ENCODE results near the gene HAGHL.
A peak's percentile ranks its signal among the peaks of the same experiment; 100 is the strongest.
"Not testable (repeated sequence)": the region's sequence is repeated elsewhere in the genome, so short reads cannot be mapped to it uniquely, and the experiment has no call there.

Gene HAGHL

DNA sequence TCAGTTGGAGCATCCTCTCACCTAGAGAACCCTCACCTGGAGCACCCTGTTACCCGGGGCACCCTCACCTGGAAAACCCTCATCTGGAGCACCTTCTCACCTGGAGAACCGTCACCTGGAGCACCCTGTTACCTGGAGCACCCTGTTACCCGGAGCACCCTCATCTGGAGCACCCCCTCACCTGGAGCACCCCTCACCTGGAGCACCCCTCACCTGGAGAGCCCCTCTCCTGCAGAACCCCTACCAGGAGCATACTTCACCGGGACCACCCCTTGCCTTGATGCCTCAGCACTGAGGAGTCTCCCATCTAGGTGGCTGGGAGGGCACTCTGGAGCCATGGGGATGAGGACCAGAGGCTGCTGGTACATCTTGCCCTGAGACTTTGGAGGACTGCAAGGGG, 17.9 kb upstream of the HAGHL start:
- DNase-seq, result no peak

DNA sequence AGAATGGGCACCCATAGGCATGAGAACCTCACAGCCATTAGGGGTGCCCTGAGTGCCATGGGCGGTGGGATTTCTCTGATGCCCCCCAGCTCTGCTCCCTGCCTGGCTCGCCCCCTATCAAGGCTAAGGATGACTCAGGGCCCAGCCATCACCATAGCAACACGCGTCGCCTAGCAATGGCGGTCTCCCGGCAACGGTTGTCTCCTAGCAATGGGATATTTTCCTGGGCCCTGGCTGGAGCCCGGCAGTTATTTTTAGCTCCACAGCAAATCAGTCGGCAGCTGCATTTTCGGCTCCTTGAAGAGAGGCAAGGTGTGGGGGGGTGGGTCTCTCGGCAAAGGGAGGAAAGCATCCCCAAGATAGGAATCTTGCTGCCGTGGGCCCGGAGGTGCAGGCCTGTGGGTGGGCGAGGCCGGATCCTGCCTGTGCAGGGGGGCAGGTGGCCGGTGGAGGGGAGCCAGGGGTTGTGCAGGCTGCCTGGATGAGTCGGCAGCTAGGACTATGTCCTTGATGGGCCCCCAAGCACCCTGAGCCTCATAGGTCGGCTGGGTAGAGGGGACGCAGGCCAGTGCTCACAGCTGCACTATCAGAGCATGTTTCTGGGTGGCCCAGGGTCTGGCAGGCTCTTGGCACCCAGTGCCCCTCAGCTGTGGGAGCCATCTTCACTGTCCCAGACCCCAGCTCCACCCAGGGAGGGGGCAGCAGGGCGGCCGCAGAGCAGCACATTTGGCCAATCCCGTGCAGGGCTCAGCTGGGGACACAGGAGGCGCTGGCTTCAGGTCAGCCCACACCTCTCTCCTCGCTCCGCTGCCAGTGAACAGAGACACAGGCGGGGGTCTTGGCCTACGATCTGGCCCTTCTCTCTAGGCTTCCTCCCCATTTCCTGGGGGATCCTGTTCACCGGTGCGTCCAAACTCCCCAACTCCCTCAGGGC, 17.1 kb upstream of the HAGHL start:
- DNase-seq, result peak; percentile 80

DNA sequence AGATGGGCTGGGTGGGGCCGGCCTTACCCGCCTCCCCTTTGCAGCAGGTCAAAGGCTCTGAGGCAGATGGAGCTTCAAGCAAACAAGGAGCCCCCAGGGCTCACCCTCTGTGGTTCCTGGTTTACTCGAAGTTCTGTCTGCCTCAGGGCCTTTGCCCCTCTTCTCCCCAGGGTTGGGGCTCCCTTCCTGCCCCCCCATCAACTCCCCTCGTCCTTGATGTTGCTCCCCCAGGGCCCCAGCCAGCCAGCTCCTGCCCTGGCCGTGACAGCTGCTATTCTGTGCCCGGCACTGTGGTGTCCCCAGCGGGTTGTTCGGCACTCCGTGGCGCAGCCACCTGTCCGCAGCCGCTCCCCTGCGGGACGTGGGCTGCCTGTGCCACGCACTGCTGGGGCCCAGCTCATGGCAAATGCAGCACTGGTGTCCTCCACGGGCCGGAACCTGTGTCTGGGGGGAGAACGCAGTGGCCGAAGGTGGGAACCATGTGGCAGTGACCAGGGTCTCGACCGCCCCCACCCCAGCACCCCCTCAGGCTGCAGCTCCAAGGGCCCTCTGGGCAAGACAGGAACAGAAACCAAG, 16.3 kb upstream of the HAGHL start:
- no peak for DNase-seq

DNA sequence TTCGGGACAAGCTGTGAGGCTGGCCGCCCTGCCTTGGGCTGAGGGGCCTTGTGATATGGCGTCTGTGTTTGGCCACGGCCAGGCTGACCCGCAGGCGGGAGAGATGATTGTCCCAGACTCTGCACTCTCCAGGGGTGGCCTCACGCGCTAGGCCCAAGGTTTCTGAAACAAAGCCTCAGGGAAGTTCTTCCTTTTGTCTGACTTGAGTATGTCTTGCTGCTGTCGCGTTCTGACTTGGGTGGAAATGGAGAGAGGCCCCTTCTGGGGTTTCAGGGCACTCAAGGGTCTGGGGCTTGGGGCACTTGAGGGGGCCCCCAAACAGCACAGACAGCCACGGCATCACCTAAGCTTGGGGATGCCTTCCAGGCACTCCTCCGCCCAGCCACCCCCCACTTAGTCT, 15.8 kb upstream of the HAGHL start:
- DNase-seq, result no peak

DNA sequence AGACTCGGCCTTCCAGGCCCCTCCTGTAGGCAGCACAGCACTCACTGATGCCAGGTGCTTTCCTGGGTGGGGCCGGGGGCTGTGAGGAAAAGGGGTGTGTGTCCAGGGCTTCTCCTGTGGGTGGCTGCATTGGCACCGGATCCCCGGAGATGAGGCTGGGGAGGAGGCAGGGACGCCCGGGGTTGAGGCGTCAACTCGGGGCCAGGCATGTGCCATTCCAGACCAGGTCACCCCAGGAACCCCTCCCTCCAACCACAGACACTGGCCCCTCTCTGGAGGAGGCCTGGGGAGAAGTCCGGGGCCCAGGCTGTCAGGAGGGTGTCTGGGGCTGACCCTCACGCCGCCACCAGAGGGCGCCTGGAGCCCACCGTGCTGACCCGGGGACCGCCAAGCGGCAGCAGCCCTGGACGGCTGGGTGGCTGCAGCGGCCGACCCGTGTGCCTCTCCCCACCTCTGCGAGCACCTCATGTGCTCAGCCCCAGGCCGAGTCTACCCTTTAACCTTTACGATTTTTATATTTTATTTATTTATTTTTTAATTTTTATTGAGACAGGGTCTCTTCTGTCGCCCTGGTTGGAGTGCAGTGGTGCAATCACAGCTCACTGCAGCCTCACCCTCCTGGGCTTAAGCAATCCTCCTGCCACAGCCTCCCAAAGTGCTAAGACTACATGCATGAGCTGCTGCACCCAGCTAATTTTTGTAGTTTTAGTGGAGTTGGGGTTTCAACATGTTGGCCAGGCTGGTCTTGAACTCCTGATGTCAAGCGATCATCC, 15.2 kb upstream of the HAGHL start:
- peak; percentile 79 for DNase-seq

DNA sequence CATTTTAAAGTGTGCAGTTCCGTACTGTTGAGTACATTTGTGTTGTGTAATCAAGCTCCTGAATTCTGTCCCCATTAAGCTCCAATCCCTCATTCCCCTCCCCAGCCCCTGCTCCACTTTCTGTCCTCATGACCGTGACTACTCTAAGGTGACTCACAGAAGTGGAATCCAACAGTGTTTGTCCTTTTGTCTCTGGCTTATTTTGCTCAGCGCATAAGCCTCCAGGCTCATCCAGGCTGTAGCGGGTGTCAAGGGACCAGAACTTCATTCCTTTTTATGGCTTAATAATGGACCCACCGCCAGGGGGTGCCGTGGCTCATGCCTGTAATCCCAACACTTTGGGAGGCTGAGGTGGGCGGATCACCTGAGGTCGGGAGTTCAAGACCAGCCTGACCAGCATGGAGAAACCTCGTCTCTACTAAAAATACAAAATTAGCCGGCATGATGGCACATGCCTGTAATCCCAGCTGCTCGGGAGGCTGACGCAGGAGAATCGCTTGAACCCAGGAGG, 14.1 kb upstream of the HAGHL start:
- DNase-seq, result not testable (repeated sequence)

DNA sequence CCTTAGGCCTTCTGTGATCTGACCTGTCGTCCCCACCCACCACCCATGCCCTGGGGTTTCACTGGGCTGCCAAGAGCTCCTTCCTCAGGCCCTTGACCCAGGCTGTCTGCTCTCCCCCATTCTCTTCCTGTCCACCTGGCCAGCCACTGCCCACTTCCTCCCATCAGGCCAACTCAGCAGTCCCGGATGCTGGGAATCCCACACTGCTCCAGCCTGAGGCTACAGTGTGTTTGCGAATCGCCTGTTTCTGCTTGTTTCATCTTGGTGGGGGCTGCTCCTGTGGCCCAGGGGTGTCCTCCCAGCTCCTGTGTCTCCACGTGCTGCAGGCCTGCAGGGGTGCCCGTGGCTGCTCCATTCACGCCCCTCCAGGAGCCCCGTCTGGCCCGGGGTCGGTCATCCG, 12.8 kb upstream of the HAGHL start:
- DNase-seq, result no peak

DNA sequence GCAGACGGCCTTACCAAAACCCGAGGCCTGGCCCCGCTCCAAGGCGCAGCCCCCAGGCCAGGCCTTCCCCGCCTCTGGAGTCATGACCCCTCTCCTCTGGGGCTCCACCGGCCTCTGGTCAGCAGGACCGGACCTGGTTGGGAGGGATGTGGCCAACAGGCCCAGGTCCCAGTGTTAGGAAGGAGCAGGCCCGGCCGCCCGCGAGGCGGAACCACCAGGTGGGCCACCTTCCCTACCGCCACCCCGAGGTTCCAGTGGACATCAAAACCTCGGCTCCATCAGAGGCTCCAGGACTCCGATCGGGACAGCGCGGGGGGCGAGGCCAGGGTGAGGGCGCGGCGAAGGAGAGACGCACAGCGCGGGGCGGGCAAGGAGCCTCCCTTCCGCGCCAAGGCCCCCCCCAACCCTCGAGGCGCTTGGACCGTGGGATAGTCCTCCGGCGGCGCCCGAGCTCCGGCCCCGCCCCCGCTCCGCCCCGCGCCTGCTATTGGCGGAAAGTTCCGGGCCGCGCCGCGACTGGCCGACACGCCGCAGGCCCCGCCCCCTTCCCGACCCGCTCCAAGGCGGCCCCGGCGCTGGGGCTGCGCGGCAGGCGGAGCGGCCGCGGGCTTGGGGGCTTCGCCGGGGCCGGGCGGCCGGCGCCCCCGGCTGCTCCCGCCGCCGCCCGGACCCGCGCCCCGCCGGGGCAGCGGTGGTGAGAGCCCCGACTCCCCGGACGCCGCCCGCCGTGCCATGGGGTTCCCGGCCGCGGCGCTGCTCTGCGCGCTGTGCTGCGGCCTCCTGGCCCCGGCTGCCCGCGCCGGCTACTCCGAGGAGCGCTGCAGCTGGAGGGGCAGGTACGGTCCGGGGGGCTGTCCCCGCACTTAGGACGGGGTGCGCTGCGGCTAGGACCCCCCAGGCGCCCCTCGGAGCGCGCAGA, 12.1 kb upstream of the HAGHL start, which contains the start of gene METRN:
Gene METRN, plus strand, starts transcription at position 561 of the 919 bp plus-strand sequence. Its CDS starts 172 bp downstream, at position 733.
- DNase-seq, result peak; percentile 94

DNA sequence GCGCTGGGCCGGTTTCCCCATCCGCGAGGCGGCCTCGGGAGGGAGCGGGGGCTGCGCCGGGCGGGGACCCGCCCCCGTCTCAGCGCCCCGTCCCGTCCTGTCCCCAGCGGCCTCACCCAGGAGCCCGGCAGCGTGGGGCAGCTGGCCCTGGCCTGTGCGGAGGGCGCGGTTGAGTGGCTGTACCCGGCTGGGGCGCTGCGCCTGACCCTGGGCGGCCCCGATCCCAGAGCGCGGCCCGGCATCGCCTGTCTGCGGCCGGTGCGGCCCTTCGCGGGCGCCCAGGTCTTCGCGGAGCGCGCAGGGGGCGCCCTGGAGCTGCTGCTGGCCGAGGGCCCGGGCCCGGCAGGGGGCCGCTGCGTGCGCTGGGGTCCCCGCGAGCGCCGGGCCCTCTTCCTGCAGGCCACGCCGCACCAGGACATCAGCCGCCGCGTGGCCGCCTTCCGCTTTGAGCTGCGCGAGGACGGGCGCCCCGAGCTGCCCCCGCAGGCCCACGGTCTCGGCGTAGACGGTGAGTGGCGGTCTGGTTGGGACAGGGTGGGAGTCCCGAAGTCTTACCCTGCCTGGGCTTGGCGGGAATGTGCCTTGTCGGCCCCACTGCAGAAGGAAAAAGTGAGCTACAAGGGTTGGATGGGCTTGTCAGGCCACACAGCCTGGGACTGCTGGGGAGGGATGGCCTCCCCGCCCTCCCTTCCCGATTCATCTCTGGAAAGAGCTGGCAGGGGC, 11.3 kb upstream of the HAGHL start:
- DNase-seq, result no peak

DNA sequence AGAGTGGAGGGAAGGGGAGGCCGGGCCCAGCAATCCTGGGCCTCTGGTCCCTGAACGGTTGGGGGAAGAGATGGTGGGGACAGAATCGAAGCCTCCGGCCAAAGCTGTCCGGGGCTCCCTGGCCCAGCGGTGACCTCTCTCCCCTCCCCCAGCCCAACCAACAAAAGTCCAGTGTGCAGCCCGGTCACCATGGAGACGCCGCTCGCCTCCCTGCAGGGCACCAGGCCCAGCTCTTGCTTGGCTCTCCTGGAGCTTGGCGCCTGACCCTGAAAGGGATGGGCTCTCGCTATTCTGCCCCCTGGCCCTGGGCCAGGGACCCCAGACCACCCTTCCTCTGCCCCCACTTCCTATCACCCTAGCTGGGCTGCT, 10.7 kb upstream of the HAGHL start:
- peak; percentile 65 for DNase-seq

DNA sequence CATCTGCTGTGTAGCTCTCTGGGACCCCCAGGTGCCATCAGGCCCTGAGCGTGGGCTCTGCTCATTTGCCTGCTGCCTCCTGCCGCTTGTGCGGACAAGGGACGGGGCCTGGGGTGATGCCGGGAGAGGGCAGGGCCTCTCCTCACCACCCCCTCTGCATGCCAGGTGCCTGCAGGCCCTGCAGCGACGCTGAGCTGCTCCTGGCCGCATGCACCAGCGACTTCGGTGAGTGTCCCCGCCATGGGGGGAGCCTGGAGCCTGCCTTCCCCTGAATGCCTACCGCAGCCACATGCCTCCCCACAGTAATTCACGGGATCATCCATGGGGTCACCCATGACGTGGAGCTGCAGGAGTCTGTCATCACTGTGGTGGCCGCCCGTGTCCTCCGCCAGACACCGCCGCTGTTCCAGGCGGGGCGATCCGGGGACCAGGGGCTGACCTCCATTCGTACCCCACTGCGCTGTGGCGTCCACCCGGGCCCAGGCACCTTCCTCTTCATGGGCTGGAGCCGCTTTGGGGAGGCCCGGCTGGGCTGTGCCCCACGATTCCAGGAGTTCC, 10.1 kb upstream of the HAGHL start:
- no peak for DNase-seq

DNA sequence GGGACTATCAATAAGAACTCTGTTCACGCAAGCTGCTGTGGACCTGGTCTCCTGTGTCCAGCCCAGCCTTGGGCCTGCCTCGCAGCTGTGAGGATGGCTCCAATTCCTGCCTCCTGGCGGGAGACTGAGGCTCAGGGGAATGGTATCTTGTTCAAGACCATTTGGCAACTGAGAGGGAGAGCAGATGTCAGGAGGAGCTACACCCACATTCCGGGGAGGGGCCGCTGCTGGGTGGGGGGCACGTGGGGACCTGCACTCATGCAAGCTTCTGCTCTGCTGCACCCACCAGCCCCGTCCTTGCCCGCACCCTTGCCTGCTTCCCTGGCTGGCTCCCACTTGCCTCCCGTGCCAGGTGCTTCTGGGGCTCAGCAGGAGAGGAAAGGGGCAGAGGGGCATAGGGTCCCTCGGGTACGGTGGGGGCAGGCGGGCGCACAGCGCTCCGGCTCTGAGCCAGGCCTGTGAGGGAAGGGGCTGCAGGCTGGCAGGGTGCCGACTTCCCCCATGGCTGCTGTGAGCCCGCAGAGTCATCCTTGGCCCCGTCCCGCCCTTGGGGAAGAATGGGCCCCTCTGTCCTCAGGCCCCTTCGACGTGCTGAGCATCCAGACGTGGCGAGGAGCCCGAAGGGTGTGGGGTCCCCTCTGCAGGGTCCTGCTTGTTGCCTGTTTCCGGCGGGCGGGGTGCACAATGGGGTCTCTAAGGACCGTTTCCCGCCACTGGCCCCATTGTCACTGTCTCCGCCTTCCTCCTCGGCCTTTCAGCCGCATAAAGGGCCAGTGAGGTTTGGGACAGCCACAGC, 9.3 kb upstream of the HAGHL start:
- DNase-seq, result no peak

DNA sequence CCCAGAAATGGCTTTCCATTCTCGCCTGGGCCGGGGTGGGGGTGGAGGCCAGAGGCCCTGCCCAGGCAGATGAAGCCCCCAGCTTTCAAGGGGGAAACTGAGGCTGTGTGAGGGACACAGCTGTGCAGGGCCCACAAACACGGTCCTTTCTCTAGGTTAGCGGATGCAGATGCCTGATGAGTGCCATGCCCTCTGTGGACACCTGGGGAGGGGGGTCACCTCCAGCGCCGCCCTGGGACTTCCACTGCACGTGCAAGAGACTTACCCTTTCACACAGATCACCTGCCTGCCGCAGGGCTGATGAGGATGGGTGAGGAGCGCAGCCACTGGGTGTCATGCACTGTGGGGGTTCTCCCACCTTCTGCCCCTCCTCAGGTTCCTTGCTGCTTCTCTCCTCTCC, 8.5 kb upstream of the HAGHL start:
- no peak for DNase-seq

DNA sequence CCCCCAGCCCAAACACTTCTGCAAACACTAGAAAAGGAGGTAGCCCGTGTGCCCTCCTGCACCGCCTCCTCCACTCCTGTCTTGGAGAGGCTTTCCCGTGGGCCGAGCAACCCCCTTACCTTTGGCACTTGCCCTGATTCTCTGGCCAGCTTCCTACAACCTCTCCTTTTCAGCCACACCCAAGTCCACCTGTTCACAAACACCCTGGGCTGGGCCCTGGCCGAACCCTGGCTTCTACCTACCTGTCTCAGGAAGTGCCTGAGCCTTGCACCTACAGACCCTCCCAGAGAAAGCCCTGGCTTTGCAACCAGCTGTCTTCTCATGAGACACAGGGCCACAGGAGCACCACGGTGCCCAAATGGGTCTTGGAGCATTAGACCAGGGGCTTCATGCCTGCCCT, 8.0 kb upstream of the HAGHL start:
- no peak for DNase-seq

DNA sequence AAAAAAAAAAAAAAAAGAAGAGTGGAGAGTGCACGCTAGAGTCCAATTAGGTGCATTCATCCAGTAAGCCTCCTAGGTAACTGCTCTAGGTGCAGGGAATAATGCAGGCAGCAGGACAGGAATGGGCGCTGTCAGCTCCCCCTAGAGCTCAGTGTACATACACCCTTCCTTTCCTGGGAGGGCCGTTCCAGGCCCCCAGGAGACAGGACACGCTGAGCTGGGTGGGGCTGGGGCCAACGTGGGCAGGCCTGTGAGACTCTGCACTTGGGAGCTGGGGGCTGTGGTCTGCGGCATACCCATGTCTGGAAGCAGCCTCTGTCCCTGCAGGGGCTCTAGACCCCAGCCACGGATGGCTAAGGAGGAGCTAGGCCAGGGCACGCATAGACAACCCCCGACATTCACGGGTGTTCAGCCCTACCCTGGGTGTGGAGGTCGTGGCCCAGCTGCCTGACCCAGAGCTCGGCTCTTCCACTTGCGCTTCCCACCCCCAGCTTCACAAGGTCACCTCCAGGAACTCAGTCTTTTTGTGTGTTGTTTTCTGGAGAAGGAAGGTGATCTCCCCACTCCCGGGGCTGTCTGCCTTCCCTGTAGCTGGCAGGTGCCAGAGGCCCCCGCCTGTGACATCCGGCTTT, 7.0 kb upstream of the HAGHL start:
- DNase-seq, result no peak

DNA sequence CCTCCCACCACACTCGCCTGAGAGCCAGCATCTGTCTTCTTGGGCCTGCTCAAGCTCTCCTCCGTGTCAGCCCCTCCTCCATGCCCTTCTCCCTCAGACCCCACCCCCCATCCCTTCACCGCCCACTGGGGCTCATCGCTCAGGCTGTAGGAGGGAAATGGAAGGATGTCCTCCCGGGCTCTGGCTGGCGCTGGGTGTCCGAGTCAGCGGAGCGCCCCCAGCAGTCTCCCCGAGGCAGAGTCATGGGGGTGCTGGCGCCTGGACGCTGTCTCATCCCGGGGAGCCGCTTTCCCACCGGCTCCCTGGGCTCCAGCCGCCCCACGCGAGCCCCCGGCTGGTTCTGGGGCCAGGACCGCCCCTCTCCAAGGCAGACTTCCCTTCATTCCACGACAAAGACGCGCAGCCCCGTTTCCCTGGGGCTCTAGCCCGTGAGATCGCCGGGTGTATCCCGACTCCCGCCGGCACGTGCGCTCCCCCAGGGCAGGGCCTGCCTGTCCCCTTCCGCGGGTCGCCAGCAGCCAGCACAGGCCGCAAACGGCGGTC, 6.4 kb upstream of the HAGHL start:
- peak; percentile 87 for DNase-seq

DNA sequence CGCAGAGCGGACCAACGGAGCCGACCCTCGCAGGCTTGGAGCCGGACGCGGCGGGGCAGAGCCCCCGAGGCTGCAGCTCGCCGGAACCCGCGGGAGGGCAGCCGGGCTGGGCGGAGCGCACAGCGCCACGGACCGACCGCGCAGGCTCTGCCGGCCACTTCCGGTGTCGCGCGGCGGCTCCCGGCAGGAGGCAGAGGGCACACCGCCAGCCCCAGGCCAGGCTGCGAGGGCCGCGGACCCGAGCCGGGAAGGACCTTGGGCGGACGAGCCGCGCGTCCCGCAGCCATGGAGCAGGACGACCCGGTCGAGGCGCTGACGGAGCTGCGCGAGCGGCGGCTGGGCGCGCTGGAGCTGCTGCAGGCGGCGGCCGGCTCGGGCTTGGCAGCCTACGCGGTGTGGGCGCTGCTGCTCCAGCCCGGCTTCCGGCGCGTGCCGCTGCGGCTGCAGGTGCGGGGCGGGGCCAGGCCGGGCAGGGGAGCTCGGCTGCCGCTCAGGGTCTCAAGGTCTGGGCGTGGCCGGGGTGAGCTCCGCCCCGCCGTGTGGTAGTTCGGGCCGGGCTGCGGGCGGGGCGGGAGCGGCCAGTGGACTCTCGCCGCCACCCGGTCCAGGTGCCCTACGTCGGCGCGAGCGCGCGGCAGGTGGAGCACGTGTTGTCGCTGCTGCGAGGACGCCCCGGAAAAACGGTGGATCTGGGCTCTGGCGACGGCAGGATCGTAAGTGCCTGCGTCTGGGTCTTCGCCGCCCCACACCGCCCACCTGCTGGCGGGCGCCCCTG, 5.7 kb upstream of the HAGHL start, which contains the start of gene ANTKMT:
Gene ANTKMT, plus strand, starts transcription at position 157 of the 775 bp plus-strand sequence. Its CDS starts 129 bp downstream, at position 286.
- peak; percentile 83 for DNase-seq

DNA sequence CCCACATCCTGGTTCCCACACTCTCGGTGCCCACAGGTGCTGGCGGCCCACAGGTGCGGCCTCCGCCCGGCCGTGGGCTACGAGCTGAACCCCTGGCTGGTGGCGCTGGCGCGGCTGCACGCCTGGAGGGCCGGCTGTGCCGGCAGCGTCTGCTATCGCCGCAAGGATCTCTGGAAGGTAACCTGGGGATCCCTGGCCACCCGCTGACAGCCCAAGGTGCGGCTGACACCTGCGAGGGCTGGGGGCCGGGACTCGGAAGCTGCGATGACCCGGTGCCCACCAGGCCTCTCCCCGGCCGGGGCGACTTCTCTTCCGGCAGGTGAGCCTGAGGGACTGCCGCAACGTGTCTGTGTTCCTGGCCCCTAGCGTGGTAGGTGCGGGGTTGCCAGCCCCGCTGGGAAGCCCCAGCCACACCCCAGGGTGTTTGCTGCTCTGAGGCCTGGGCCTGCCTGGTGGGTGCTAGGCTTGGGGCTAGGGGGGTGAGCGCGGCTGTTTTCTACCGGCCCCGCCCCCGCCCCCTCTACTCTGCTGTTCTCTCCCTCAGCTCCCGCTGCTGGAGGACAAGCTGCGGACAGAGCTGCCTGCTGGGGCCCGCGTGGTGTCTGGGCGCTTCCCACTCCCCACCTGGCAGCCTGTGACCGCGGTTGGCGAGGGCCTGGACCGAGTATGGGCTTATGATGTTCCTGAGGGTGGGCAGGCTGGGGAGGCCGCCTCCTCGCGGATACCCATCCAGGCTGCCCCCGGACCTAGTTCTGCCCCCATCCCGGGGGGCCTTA, 5.0 kb upstream of the HAGHL start:
- DNase-seq, result no peak

Data from right hindlimb (tissue), 1 donor.